GM19455 (cell line): ENCODE results near the gene NCBP1.
"Not testable (repeated sequence)": the region's sequence is repeated elsewhere in the genome, so short reads cannot be mapped to it uniquely, and the experiment has no call there.

Experiments used
- ATAC-seq: cut with Tn5 transposase; IDR thresholded peaks from one replicate; pipeline ENCODE4 v1.9.1; 2021; ENCODE audit not compliant: unreplicated experiment

Gene NCBP1, protein sequence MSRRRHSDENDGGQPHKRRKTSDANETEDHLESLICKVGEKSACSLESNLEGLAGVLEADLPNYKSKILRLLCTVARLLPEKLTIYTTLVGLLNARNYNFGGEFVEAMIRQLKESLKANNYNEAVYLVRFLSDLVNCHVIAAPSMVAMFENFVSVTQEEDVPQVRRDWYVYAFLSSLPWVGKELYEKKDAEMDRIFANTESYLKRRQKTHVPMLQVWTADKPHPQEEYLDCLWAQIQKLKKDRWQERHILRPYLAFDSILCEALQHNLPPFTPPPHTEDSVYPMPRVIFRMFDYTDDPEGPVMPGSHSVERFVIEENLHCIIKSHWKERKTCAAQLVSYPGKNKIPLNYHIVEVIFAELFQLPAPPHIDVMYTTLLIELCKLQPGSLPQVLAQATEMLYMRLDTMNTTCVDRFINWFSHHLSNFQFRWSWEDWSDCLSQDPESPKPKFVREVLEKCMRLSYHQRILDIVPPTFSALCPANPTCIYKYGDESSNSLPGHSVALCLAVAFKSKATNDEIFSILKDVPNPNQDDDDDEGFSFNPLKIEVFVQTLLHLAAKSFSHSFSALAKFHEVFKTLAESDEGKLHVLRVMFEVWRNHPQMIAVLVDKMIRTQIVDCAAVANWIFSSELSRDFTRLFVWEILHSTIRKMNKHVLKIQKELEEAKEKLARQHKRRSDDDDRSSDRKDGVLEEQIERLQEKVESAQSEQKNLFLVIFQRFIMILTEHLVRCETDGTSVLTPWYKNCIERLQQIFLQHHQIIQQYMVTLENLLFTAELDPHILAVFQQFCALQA

GRCh38 chr9:97632985-97633858, at the start of gene NCBP1, which contains the start of gene TSTD2:
NCBP1 (plus strand) TSS chr9:97633821; CDS start chr9:97633882, 61 bp downstream.
TSTD2 (minus strand) TSS chr9:97633368; CDS start chr9:97627562, 5,806 bp downstream.
- peak; percentile 82 for ATAC-seq

DNA sequence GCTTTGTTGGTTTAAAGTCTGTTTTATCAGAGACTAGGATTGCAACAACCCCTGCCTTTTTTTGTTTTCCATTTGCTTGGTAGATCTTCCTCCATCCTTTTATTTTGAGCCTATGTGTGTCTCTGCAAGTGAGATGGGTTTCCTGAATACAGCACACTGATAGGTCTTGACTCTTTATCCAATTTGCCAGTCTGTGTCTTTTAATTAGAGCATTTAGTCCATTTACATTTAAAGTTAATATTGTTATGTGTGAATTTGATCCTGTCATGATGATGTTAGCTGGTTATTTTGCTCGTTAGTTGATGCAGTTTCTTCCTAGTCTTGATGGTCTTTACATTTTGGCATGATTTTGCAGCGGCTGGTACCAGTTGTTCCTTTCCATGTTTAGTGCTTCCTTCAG, 48.8 kb upstream of the NCBP1 start:
- ATAC-seq = not testable (repeated sequence)

DNA sequence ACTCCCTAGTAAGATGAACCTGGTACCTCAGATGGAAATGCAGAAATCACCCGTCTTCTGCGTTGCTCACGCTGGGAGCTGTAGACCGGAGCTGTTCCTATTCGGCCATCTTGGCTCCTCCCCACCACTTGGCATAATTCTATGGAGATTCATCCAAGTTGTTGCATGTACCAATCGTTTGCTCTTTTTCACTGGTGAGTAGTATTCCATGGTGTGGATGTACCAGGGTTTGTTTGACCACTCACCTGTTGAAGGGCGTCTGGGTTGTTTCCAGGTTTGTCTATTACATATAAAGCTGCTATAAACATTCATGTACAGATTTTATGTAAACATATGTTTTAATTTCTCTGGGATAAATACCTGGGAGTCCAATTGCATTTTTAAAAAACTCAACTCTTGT, 46.7 kb upstream of the NCBP1 start:
- not testable (repeated sequence) for ATAC-seq

GRCh38 chr9:97591535-97591934, 42.1 kb upstream of the NCBP1 start:
- ATAC-seq = no peak

- ATAC-seq = no peak
Measured at GRCh38 chr9:97592126-97592525, 41.5 kb upstream of the NCBP1 start.

- no peak for ATAC-seq
Measured at GRCh38 chr9:97593960-97594359, 39.7 kb upstream of the NCBP1 start.

- no peak for ATAC-seq
Measured at GRCh38 chr9:97594381-97594921, 39.2 kb upstream of the NCBP1 start.

DNA sequence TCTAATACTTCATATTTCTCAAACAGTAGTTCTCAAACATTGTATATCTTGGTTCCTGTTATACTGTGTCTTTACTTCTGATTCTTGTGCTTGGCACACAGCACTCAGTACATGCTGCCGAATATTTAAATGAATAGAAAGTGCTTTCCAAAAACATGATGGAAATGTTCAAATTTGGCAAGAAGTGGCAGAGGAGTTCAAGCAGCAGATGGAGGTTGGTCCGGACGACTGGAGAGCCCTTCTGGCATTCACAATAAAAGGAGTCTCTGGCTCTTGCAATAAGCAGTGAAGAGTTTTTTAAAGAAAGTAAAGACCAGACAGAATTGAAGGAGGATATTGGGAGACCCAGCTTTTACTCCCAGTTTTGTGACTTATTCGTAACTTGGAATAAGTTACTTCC, 36.7 kb upstream of the NCBP1 start:
- no peak for ATAC-seq

GRCh38 chr9:97598461-97599288, 34.9 kb upstream of the NCBP1 start:
- ATAC-seq = peak; percentile 91

DNA sequence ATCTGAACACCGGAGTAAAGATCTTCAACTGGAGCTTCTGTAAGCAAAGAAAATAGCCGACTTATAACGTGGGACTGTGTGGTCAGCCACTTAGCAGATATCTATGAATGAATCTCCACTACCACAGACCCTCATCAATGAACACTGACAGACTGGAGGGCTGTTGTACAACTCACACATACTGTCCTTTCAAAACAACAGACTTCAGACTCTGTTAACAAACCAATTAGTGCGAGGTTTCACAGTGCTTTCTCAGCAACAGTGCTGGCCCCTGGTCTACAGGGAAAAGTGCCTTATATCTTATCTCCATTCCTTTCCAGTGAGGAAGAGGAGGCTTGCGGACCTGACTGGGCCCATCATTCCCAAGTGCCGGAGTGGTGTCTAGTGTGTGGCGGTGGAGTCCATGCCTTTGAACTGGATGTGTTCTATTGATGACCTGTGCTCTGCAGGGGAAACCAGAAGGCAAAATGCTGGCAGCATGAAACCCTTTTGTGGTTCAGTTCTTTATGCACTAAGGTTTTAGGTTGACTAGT, 34.2 kb upstream of the NCBP1 start:
- no peak for ATAC-seq

DNA sequence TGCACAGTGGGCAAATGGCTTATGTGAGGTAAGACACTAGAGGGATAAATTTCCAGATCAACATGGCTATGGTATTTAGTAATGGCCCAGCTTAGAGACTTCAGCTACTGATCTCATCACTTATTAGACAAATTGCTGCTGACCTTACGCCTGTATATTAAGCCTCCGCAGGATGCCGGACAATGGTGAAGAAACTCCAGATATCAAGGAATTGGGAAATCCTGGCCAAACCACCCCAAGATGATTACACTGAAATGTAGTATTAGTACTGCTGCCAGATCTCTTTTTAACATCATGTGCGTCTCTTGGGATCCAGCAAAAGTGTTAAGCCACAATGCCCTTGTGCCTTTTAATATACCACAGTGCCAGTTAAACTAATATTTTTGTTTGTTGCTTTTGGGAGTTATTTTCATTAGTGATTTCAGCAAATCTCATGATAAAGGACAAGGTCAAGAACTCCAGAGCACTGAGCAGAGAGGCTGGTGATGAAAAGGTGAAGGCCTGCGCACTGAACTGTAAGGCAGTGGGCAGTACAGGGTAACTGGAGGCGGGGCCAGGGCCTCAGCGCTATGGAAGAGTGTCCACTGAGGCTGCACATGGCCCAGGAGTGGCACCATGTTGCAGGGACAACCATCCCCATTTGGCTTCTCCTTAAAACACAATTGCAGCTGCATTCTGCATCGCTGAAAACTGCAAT, 32.9 kb upstream of the NCBP1 start:
- ATAC-seq = no peak

- no peak for ATAC-seq
Measured at GRCh38 chr9:97601228-97601898, 32.3 kb upstream of the NCBP1 start.

DNA sequence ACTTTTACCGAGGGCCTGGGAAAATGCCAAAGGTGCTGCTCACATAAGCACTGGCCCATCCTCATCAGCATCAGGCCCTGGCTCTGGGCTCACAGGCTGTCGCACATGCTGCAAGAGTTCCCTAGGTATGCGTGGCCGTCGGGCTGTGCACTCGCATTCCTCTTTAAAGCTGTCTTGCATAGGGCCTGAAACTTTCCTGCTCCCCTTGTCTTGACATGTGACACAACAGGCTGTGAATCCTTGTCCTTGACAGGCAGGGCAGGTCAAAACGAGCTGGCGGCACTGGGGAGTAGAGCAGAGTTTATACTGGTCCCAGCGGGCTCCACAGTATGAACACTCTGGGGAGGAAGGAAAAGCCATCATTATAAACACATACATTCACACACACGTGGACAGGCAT, 31.2 kb upstream of the NCBP1 start:
- ATAC-seq = no peak

DNA sequence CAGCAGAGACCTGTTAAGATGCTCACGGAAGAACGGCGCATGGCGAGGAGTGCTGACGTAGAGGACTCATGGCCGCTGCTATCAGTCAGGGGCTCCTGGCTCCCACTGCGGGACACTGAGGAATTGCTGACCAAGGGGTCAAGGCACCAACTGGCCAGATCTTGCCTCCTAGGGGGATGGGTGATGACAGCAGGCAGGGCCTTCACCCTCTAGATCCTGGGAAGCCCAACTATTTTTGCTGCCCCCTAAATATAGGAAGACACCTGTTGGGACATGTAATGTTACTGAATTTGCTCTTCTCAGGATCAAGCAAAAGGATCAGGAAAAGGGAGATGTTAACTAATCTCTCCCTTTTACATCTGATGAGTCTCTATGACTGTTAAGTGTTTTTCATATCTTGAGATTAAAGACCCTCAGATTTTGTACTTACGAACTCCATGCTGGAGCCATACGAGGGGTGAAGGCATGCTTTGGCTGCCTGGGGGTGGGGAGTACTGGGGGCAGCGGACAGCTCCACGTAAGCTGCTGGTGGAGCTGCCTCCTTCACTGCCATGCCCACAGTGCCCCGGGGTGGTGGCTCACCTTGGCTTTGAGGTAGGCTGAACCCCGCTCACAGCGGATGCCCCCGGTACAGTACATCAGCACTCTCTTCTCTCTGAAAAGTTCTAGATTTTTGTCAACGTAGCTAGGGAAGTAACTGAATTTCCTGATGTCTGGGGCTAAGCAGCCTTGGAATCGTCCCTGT, 28.5 kb upstream of the NCBP1 start:
- no peak for ATAC-seq

GRCh38 chr9:97615439-97616072, 18.1 kb upstream of the NCBP1 start:
- ATAC-seq = no peak

DNA sequence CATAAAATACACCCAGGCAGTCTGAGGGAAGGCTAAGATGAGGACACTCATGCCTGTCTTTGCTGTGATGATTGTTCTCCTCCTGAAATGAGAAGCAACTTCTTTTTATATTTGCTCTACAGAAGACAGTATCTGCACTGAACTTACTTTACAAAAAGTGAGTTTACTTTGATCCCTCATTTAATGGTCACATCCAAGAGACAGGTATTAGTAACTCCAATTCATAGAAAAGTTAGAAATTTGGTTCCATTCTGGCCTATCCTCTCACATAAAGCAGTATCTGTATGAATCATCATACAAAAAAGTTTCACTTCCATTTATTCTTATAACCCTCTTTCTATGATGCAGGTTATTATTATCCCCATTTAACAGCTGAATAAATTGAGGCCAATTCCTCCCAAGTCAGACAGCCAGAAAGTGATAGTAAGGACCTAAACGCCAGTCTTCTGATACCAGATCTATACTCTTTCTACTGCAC, 15.6 kb upstream of the NCBP1 start:
- ATAC-seq = no peak

- not testable (repeated sequence) for ATAC-seq
Measured at GRCh38 chr9:97620063-97620462, 13.6 kb upstream of the NCBP1 start.
